Keratinocyte (primary cell): ENCODE data around the gene CUX1. TPM values are rescaled to one million over a fixed set of nuclear protein-coding genes. Genes with fewer than 3 reads are reported as not detected.

Source experiments
- DNase-seq: peaks from one replicate; pipeline ENCODE4 v3.0.0-alpha.2; 2011; ENCODE audit warnings: low read depth, missing footprints, low spot score
- FAIRE-seq: peaks from 2 replicates; lab custom pipeline; 2011; peaks lifted over from hg19 to GRCh38; lab: Jason Lieb, UNC
- H2AFZ ChIP-seq: 2 replicates; pipeline ENCODE4 v1.6.0; 2012; ENCODE audit warnings: low read length, control low read depth, inconsistent platforms; ENCODE audit not compliant: control insufficient read depth
- H3K27ac ChIP-seq: 2 replicates; pipeline ENCODE4 v1.5.1; 2011; ENCODE audit warnings: low read length; ENCODE audit not compliant: control insufficient read depth, insufficient read depth
- H3K27me3 ChIP-seq: 3 replicates; pipeline ENCODE4 v1.6.0; 2011; ENCODE audit warnings: low read length; ENCODE audit not compliant: control insufficient read depth, insufficient read depth; ENCODE audit errors: extremely low read depth
- H3K36me3 ChIP-seq, 2 experiments: 2 replicates in 1 of 2; 3 replicates in 1 of 2; pipeline ENCODE4 v1.5.1; 2011; ENCODE audit warnings: low read length in 2 of 2, mild to moderate bottlenecking in 1 of 2; ENCODE audit not compliant: control insufficient read depth in 2 of 2, insufficient read depth in 2 of 2; ENCODE audit errors: extremely low read depth in 1 of 2
- H3K4me1 ChIP-seq: 3 replicates; pipeline ENCODE4 v1.5.1; 2011; ENCODE audit warnings: low read length; ENCODE audit not compliant: control insufficient read depth, insufficient read depth; ENCODE audit errors: extremely low read depth
- H3K4me2 ChIP-seq: 3 replicates; pipeline ENCODE4 v1.6.0; 2011; ENCODE audit warnings: low read depth, low read length; ENCODE audit not compliant: control insufficient read depth, insufficient read depth; ENCODE audit errors: extremely low read depth
- H3K4me3 ChIP-seq, 3 experiments: fragments of 200-600 bp in 1 of 3; sonication (generic) in 1 of 3; 2 replicates in 2 of 3; 3 replicates in 1 of 3; pipeline ENCODE4 v1.5.1; 2011 to 2016; ENCODE audit warnings: low read length in 3 of 3, mild to moderate bottlenecking in 3 of 3, control low read depth in 2 of 3, inconsistent platforms in 1 of 3, low read depth in 1 of 3, mixed read lengths in 1 of 3, mixed run types in 1 of 3, moderate library complexity in 1 of 3; ENCODE audit not compliant: control insufficient read depth in 2 of 3, insufficient read depth in 2 of 3; ENCODE audit errors: extremely low read depth in 1 of 3
- H3K79me2 ChIP-seq: 2 replicates; pipeline ENCODE4 v1.6.0; 2012; ENCODE audit warnings: low read length; ENCODE audit not compliant: control insufficient read depth, insufficient read depth
- H3K9ac ChIP-seq: 3 replicates; pipeline ENCODE4 v1.6.0; 2011; ENCODE audit warnings: low read length; ENCODE audit not compliant: control insufficient read depth, insufficient read depth; ENCODE audit errors: extremely low read depth
- H3K9me1 ChIP-seq: 3 replicates; pipeline ENCODE4 v1.6.0; 2011; ENCODE audit warnings: low read length; ENCODE audit not compliant: control insufficient read depth, insufficient read depth; ENCODE audit errors: extremely low read depth
- H3K9me3 ChIP-seq: 2 replicates; pipeline ENCODE4 v1.5.1; 2012; ENCODE audit warnings: low read depth, low read length; ENCODE audit not compliant: control insufficient read depth
- H4K20me1 ChIP-seq: 3 replicates; pipeline ENCODE4 v1.6.0; 2011; ENCODE audit warnings: low read length; ENCODE audit not compliant: control insufficient read depth, insufficient read depth; ENCODE audit errors: extremely low read depth
- EZH2 ChIP-seq: IDR thresholded peaks from one replicate; pipeline ENCODE4 v1.6.1; 2012; ENCODE audit warnings: inconsistent platforms, mild to moderate bottlenecking, low read length, moderate library complexity
- dilution Hi-C: fragments of 300-500 bp; cut with MboI; formaldehyde crosslinking; loops from one replicate; pipeline ENCODE4 v1.7.0; 2020; ENCODE audit warnings: low sequenced_read_pairs; ENCODE audit not compliant: extremely low pct_ligation_motif_present
- polyA plus RNA-seq, 5 experiments: library from polyadenylated mRNA; depleted of rRNA in 3 of 5; stranded (reverse) in 3 of 5; stranded (forward) in 1 of 5; unstranded in 1 of 5; fragments of >200 nt; gene quantifications; 1 replicate in 1 of 5; 2 replicates in 3 of 5; 3 replicates in 1 of 5; pipeline versions ENCODE4 v1.2.1 to v1.2.3, GENCODE V29; 2011 to 2012; ENCODE audit warnings: missing spikeins in 2 of 5, low read depth in 1 of 5, low replicate concordance in 1 of 5
- TF ChIP-seq, protein P1 (sequence below), 3 experiments: IDR thresholded peaks in 1 of 3; conservative IDR thresholded peaks in 1 of 3; optimal IDR thresholded peaks in 1 of 3; 2 replicates in 2 of 3; 3 replicates in 1 of 3; pipeline versions ENCODE3 to v1.5.1; 2011; ENCODE audit warnings: low read length in 3 of 3, mild to moderate bottlenecking in 3 of 3, moderate library complexity in 2 of 3, control low read depth in 1 of 3, inconsistent platforms in 1 of 3; ENCODE audit not compliant: insufficient read depth in 2 of 3; ENCODE audit errors: extremely low read depth in 1 of 3

CUX1 gene
- polyA plus RNA-seq, 1 donor (not counting 4 experiments of a cell fraction or from before 2014, with no cell fraction given) = 18.3 TPM

DNA sequence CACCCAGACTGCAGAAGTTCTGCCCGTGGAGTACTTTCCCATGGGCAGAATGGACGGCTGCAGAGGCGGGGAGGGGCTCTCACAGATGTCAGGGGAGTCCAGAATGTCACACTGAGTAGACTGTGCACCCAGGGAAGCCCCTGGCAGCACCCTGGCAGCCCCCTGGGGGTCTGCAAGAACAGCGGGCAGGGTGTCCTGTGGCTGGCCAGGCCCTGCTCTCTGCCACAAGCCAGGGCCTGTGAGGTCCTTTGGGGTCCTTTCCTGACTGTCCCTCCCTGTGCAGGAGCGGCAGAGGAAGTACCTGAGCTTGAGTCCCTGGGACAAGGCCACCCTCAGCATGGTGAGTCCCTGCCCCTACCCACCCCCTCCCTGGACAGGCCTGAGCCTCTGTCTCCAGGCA lies 463.1 kb downstream of the CUX1 start:
- dilution Hi-C loops = no loop called here
- Histone ChIP-seq H3K4me1 (no peaks in the 10 kb centered on the region), H3K4me2 (no peak overlapping the region), H3K27ac (no peak overlapping the region), H3K9me1 (no peaks in the 10 kb centered on the region), H3K9ac (no peak overlapping the region), H3K36me3 (no peaks in the 10 kb centered on the region), H4K20me1 (no peaks in the 10 kb centered on the region), H3K79me2 (no peaks in the 10 kb centered on the region), H2AFZ (no peak overlapping the region), H3K9me3 (no peaks in the 10 kb centered on the region), H3K4me3 (no peak overlapping the region), H3K27me3 (peaks cover 7% of the 10 kb centered on the region)
- TF ChIP-seq, protein P1, sequence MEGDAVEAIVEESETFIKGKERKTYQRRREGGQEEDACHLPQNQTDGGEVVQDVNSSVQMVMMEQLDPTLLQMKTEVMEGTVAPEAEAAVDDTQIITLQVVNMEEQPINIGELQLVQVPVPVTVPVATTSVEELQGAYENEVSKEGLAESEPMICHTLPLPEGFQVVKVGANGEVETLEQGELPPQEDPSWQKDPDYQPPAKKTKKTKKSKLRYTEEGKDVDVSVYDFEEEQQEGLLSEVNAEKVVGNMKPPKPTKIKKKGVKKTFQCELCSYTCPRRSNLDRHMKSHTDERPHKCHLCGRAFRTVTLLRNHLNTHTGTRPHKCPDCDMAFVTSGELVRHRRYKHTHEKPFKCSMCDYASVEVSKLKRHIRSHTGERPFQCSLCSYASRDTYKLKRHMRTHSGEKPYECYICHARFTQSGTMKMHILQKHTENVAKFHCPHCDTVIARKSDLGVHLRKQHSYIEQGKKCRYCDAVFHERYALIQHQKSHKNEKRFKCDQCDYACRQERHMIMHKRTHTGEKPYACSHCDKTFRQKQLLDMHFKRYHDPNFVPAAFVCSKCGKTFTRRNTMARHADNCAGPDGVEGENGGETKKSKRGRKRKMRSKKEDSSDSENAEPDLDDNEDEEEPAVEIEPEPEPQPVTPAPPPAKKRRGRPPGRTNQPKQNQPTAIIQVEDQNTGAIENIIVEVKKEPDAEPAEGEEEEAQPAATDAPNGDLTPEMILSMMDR (optimal IDR thresholded peaks at IDR 0.05 in 1 of 3, IDR thresholded peaks at IDR 0.05 in 1 of 3, conservative IDR thresholded peaks at IDR 0.05 in 1 of 3; ENCODE audit: extremely low read depth in 1 of 3, insufficient read depth in 2 of 3, low read length in 3 of 3) = no peak
- no peak for TF ChIP-seq EZH2
- FAIRE-seq = no peak
- no peak for DNase-seq

DNA sequence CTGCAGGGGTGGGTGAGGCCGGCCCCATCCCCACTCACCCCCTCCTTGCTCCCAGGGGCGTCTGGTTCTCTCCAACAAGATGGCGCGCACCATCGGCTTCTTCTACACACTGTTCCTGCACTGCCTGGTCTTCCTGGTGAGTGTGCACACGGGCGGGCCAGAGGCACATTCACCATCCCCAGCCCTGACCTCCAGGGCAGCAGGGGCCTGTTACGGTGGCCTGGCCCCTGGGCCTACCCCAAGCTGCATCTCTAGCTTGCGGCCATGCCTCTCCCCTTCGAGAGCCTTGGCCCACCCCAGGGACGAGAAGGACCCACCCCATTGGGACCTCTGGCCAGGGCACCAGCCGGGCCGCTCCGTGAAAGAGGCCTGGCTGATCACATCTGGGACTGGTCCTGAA lies 464.4 kb downstream of the CUX1 start:
- Histone ChIP-seq H3K9me1 (no peaks in the 10 kb centered on the region), H3K79me2 (no peaks in the 10 kb centered on the region), H3K4me1 (peaks cover 3% of the 10 kb centered on the region), H3K4me3 (no peak overlapping the region), H3K4me2 (no peak overlapping the region), H4K20me1 (no peaks in the 10 kb centered on the region), H3K9ac (no peak overlapping the region), H3K36me3 (no peaks in the 10 kb centered on the region), H3K27ac (no peak overlapping the region), H3K27me3 (peaks cover 12% of the 10 kb centered on the region), H3K9me3 (no peaks in the 10 kb centered on the region), H2AFZ (no peak overlapping the region)
- no peak for FAIRE-seq
- dilution Hi-C loops = no loop called here
- no peak for DNase-seq
- TF ChIP-seq EZH2 = no peak
- TF ChIP-seq, protein P1 (optimal IDR thresholded peaks at IDR 0.05 in 1 of 3, IDR thresholded peaks at IDR 0.05 in 1 of 3, conservative IDR thresholded peaks at IDR 0.05 in 1 of 3; ENCODE audit: extremely low read depth in 1 of 3, insufficient read depth in 2 of 3, low read length in 3 of 3) = no peak
